Inflammatory macrophage treated with lipopolysaccharide for 1 hour (primary cell): ENCODE results near the gene EIPR1.

Experiments
- DNase-seq, 2 donors: peaks; one replicate each; pipeline ENCODE4 v3.0.0-alpha.2; 2020 to 2022

Gene EIPR1

GRCh38 chr2:3141696-3142095 is 235.9 kb downstream of the EIPR1 start:
- DNase-seq, result no peak

GRCh38 chr2:3139906-3140305 is 237.7 kb downstream of the EIPR1 start:
- no peak for DNase-seq
